Breast epithelium (tissue), 4 donors: Measurements from ENCODE around the gene GNPDA2. TPM values are rescaled to one million over a fixed set of nuclear protein-coding genes. Genes with fewer than 3 reads are reported as not detected.
"Not testable (repeated sequence)": the region's sequence is repeated elsewhere in the genome, so short reads cannot be mapped to it uniquely, and the experiment has no call there.

Source experiments
- DNase-seq, 2 donors: peaks; one replicate each; pipeline ENCODE4 v3.0.0-alpha.2; 2019; ENCODE audit warnings: low spot score in 2 of 2
- H3K27ac ChIP-seq, 2 donors: fragments of 200-600 bp; sonication (generic) in 1 of 2; one replicate each; pipeline ENCODE4 v1.5.1; 2016 to 2019; ENCODE audit warnings: mild to moderate bottlenecking in 1 of 2
- H3K27me3 ChIP-seq, 2 donors: fragments of 200-600 bp; sonication (generic) in 1 of 2; one replicate each; pipeline versions ENCODE4 v1.5.1 to v1.6.0; 2017 to 2019; ENCODE audit warnings: control low read depth in 1 of 2, mild to moderate bottlenecking in 1 of 2
- H3K36me3 ChIP-seq: fragments of 200-600 bp; one replicate; pipeline ENCODE4 v1.5.1; 2019
- H3K4me1 ChIP-seq, 2 donors: fragments of 200-600 bp; sonication (generic); one replicate each; pipeline ENCODE4 v1.5.1; 2016 to 2019; ENCODE audit warnings: control low read depth in 1 of 2
- H3K4me3 ChIP-seq, 3 donors: fragments of 200-600 bp; sonication (generic); 1 replicate in 2 of 3; 2 replicates in 1 of 3; pipeline ENCODE4 v1.5.1; 2016 to 2019; ENCODE audit warnings: mild to moderate bottlenecking in 3 of 3, moderate library complexity in 2 of 3
- H3K9me3 ChIP-seq, 2 donors: fragments of 200-600 bp; sonication (generic) in 1 of 2; one replicate each; pipeline ENCODE4 v1.5.1; 2016 to 2019; ENCODE audit warnings: control low read depth in 1 of 2
- CTCF ChIP-seq, 3 donors: fragments of 450-650 bp; IDR thresholded peaks; one replicate each; pipeline ENCODE4 v1.5.1; 2016 to 2017; ENCODE audit warnings: antibody characterized with exemption in 3 of 3, mild to moderate bottlenecking in 3 of 3, moderate library complexity in 3 of 3
- POLR2A ChIP-seq: fragments of 450-650 bp; IDR thresholded peaks from one replicate; pipeline ENCODE4 v1.6.1; 2016; ENCODE audit warnings: antibody characterized with exemption, mild to moderate bottlenecking, moderate library complexity
- POLR2AphosphoS5 ChIP-seq, 3 donors: sonication (generic); formaldehyde crosslinking; IDR thresholded peaks; one replicate each; pipeline ENCODE4 v1.6.1; 2017; ENCODE audit warnings: antibody characterized with exemption in 3 of 3
- intact Hi-C: fragments of 100-400 bp; cut with DNase I; formaldehyde crosslinking; loops from one replicate; pipeline ENCODE4 v1.15.1; 2023; ENCODE audit warnings: low total_unique reads
- total RNA-seq, 3 donors: library from RNA; depleted of rRNA; stranded (reverse); fragments of >200 nt; gene quantifications; one replicate each; pipeline ENCODE4 v1.1.0, GENCODE V29; 2016

The GNPDA2 gene
- total RNA-seq, 3 donors from 2014 or later, result 11.8 to 17.0 (median 17.0) TPM

DNA sequence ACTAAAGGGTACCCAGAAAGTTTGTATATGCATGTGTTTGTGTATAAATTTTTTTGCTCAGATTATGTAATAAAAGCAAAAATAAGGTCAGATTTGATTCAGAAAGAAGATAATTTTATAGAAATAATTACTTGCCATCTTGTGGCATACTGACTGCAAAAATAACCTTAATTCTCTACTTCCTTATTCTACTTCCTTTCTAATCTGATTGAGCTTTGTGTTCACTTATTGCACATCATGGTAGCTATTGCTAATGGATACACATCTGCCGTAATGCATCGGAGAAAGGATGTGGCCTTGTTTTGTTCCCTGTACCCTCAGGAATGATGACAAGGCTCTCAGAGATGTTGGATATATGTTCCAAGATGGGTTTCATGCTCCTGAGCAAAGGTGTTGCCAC, 10.5 kb upstream of the GNPDA2 start:
- Histone ChIP-seq H3K4me3 (no peak overlapping the region), H3K27ac (no peak overlapping the region), H3K27me3 (no peaks in the 10 kb centered on the region), H3K9me3 (no peaks in the 10 kb centered on the region), H3K4me1 (no peaks in the 10 kb centered on the region), H3K36me3 (no peaks in the 10 kb centered on the region)
- intact Hi-C loops, result no loop called here
- TF ChIP-seq CTCF (IDR thresholded peaks at IDR 0.05) (no peak), POLR2AphosphoS5 (IDR thresholded peaks at IDR 0.05) (no peak), POLR2A (no peak)
- no peak for DNase-seq

DNA sequence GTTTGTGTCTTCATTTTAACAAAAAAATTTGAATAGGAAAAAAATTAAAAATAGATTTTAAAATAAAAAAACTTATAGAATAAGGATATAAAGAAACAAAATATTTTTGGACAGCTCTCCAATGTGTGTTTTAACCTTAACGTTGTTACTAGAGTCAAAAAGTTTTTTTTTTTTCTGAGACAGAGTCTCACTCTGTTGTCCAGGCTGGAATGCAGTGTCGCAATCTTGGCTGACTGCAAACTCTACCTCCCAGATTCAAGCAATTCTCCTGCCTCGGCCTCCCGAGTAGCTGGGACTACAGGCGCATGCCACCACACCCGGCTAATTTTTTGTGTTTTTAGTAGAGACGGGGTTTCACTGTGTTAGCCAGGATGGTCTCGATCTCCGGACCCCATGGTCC, 2.3 kb upstream of the GNPDA2 start:
- H3K9me3 ChIP-seq, H3K27me3 ChIP-seq, H3K4me3 ChIP-seq, H3K27ac ChIP-seq, H3K36me3 ChIP-seq, DNase-seq, H3K4me1 ChIP-seq, intact Hi-C loops: not testable (repeated sequence)

DNA sequence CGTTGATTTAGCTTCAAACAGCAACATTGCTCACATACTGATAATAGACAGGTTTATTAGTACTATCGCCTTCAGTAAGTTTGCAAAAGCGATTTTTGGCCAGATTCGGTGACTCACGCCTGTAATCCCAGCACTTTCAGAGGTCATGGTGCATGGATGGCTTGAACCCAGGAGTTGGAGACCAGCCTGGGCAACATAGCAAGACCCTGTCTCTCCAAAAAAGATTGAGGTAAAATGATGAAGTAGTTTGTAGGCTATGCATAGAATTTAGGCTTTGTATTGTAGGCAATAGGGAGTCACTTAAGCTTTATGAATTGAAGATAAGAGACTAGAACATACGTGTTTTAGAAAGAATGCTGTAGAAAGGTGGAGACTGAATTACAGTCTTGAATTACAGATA, 1.1 kb upstream of the GNPDA2 start:
- intact Hi-C loops, result no loop called here
- TF ChIP-seq POLR2AphosphoS5 (IDR thresholded peaks at IDR 0.05) (no peak), CTCF (IDR thresholded peaks at IDR 0.05) (no peak), POLR2A (no peak)
- Histone ChIP-seq H3K4me3 (peak overlapping the region in 1 of 3 donors; percentile 86), H3K4me1 (peaks cover 0 to 5% of the 10 kb centered on the region in 2 donors), H3K9me3 (no peaks in the 10 kb centered on the region), H3K27ac (no peak overlapping the region), H3K36me3 (no peaks in the 10 kb centered on the region), H3K27me3 (no peaks in the 10 kb centered on the region)
- no peak for DNase-seq

- TF ChIP-seq CTCF (IDR thresholded peaks at IDR 0.05) (no peak), POLR2A (no peak), POLR2AphosphoS5 (IDR thresholded peaks at IDR 0.05) (no peak)
- Histone ChIP-seq H3K36me3 (no peaks in the 10 kb centered on the region), H3K9me3 (no peaks in the 10 kb centered on the region), H3K4me1 (peaks cover 0 to 5% of the 10 kb centered on the region in 2 donors), H3K4me3 (peak overlapping the region; percentile 79 to 86 (median 85)), H3K27me3 (no peaks in the 10 kb centered on the region), H3K27ac (peak overlapping the region; percentile 80 to 86)
- intact Hi-C loops, result no loop called here
- DNase-seq, result no peak
Measured at GRCh38 chr4:44725726-44726037, 674 bp downstream of the GNPDA2 start.

DNA sequence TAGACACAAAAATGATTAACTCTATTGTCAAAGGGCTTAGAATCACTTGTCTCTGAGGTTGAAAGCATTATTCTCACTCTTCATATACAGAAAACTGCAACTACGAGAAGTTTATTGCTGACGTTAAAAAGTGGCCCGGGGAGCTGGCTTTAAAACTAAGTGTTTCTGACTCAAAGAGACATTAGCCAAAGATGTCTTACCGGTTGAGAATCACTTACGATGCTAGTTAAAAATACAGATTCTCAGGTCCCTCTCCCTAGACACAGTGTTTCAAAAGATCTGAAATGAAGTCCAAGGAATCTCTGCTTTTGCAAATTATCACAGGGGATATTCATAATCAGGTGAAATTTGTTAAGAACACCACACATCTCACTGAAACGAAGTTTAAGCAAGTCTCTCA, 1.2 kb downstream of the GNPDA2 start:
- Histone ChIP-seq H3K4me1 (peaks cover 0 to 5% of the 10 kb centered on the region in 2 donors), H3K36me3 (no peaks in the 10 kb centered on the region), H3K27me3 (no peaks in the 10 kb centered on the region), H3K9me3 (no peaks in the 10 kb centered on the region), H3K27ac (no peak overlapping the region), H3K4me3 (peak overlapping the region; percentile 79 to 86 (median 85))
- TF ChIP-seq CTCF (IDR thresholded peaks at IDR 0.05), result no peak
- TF ChIP-seq POLR2AphosphoS5 (IDR thresholded peaks at IDR 0.05), result no peak
- no peak for TF ChIP-seq POLR2A
- intact Hi-C loops, result no loop called here
- no peak for DNase-seq

DNA sequence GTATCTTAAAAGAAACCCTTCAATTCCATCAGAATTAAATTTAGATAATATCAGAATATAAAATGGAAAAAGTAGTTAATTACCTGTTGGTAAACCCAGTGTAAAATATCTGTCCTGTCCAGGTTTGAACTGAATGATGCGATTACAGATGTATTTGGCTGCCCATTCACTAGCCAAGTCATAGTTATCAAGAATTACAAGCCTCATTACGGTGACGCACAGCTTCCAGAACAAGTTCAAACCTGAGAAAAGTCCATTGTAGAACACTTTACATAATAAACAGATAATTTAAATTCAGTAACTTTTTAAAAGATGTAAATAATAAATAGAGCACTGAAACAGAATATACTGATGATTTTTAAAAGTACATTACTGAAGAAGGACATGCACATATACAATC, 4.4 kb downstream of the GNPDA2 start:
- no peak for TF ChIP-seq POLR2AphosphoS5 (IDR thresholded peaks at IDR 0.05)
- TF ChIP-seq POLR2A, result no peak
- Histone ChIP-seq H3K36me3 (no peaks in the 10 kb centered on the region), H3K9me3 (no peaks in the 10 kb centered on the region), H3K4me3 (no peak overlapping the region), H3K4me1 (peaks cover 0 to 5% of the 10 kb centered on the region in 2 donors), H3K27ac (no peak overlapping the region), H3K27me3 (no peaks in the 10 kb centered on the region)
- DNase-seq, result no peak
- intact Hi-C loops, result no loop called here
